Measurements from ENCODE around the gene OVOL2. TPM values are rescaled to one million over a fixed set of nuclear protein-coding genes. Genes with fewer than 3 reads are reported as not detected.

Gene OVOL2
- total RNA-seq, 4 donors from 2014 or later = 0.30 to 2.4 TPM; not detected in 2

- Histone ChIP-seq H3K27ac (no peak overlapping the region), H3K4me1 (no peaks in the 10 kb centered on the region), H3K9me3 (no peaks in the 10 kb centered on the region), H3K4me3 (no peak overlapping the region), H3K36me3 (no peaks in the 10 kb centered on the region), H3K27me3 (no peaks in the 10 kb centered on the region)
- no peak for DNase-seq
- intact Hi-C loops (cut with DNase I; ENCODE audit: low total_unique reads) = no loop called here
- TF ChIP-seq, protein P1, sequence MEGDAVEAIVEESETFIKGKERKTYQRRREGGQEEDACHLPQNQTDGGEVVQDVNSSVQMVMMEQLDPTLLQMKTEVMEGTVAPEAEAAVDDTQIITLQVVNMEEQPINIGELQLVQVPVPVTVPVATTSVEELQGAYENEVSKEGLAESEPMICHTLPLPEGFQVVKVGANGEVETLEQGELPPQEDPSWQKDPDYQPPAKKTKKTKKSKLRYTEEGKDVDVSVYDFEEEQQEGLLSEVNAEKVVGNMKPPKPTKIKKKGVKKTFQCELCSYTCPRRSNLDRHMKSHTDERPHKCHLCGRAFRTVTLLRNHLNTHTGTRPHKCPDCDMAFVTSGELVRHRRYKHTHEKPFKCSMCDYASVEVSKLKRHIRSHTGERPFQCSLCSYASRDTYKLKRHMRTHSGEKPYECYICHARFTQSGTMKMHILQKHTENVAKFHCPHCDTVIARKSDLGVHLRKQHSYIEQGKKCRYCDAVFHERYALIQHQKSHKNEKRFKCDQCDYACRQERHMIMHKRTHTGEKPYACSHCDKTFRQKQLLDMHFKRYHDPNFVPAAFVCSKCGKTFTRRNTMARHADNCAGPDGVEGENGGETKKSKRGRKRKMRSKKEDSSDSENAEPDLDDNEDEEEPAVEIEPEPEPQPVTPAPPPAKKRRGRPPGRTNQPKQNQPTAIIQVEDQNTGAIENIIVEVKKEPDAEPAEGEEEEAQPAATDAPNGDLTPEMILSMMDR (IDR thresholded peaks at IDR 0.05) = no peak
- no peak for TF ChIP-seq POLR2A (IDR thresholded peaks at IDR 0.05)
These were observed 43.3 kb downstream of the OVOL2 start for GRCh38 chr20:18014411-18014810.

DNA sequence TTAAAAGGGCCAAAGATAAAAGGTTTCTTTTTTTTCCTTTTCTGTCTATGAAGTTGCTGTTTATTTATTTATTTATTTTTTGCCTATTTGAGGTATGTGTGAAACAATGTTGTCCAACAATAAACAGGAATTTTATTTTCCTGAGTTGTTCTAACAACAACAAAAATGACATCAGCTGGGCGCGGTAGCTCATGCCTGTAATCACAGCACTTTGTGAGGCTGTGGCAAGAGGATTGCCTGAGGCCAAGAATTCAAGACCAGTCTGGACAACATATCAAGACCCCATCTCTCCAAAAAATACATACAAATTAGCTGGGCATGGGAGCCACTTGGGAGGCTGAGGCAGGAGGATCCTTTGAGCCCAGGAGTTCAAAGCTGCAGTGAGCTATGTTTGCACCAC is 44.8 kb downstream of the OVOL2 start:
- Histone ChIP-seq H3K4me1 (no peaks in the 10 kb centered on the region), H3K27me3 (no peaks in the 10 kb centered on the region), H3K36me3 (no peaks in the 10 kb centered on the region), H3K9me3 (no peaks in the 10 kb centered on the region), H3K27ac (no peak overlapping the region), H3K4me3 (no peak overlapping the region)
- TF ChIP-seq POLR2A (IDR thresholded peaks at IDR 0.05) = no peak
- TF ChIP-seq, protein P1 (IDR thresholded peaks at IDR 0.05) = no peak
- DNase-seq = no peak
- intact Hi-C loops (cut with DNase I; ENCODE audit: low total_unique reads) = no loop called here

GRCh38 chr20:18011951-18012645 is 45.6 kb downstream of the OVOL2 start:
- Histone ChIP-seq H3K4me3 (no peak overlapping the region), H3K4me1 (no peaks in the 10 kb centered on the region), H3K27me3 (no peaks in the 10 kb centered on the region), H3K9me3 (no peaks in the 10 kb centered on the region), H3K27ac (no peak overlapping the region), H3K36me3 (no peaks in the 10 kb centered on the region)
- intact Hi-C loops (cut with DNase I; ENCODE audit: low total_unique reads) = no loop called here
- TF ChIP-seq, protein P1 (IDR thresholded peaks at IDR 0.05) = no peak
- TF ChIP-seq POLR2A (IDR thresholded peaks at IDR 0.05) = no peak
- DNase-seq = no peak

GRCh38 chr20:18011482-18011881 is 46.2 kb downstream of the OVOL2 start:
- no peaks in the 10 kb centered on the region for H3K27me3 ChIP-seq
- H3K4me1 ChIP-seq = no peaks in the 10 kb centered on the region
- no peaks in the 10 kb centered on the region for H3K36me3 ChIP-seq
- no peak for DNase-seq
- H3K27ac ChIP-seq = no peak overlapping the region
- intact Hi-C loops (cut with DNase I; ENCODE audit: low total_unique reads) = no loop called here
- H3K9me3 ChIP-seq = no peaks in the 10 kb centered on the region
- H3K4me3 ChIP-seq = no peak overlapping the region
- TF ChIP-seq POLR2A (IDR thresholded peaks at IDR 0.05) = no peak
- TF ChIP-seq, protein P1 (IDR thresholded peaks at IDR 0.05) = no peak

DNA sequence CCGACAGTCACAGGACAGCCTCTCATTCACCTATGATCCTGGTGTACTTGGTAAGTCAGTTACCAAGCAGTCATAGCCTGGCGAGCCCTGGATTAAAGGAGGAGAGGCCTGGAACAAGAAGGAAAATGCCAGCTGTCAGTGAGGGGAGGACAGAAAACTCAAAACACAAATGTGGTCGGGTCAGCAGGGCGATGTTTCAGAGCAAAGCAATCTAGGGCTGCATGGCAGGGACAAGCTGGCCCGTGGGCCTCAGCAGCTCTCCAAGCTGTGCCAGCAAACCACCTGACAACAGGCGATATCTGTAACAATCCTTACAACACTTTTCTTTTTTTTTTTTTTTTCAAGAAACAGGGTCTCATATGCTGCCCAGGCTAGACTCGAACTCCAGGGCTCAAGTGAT is 48.6 kb downstream of the OVOL2 start:
- no peak overlapping the region for H3K27ac ChIP-seq
- TF ChIP-seq POLR2A (IDR thresholded peaks at IDR 0.05) = no peak
- TF ChIP-seq, protein P1 (IDR thresholded peaks at IDR 0.05) = no peak
- no peak for DNase-seq
- H3K9me3 ChIP-seq = no peaks in the 10 kb centered on the region
- H3K27me3 ChIP-seq = no peaks in the 10 kb centered on the region
- H3K4me1 ChIP-seq = no peaks in the 10 kb centered on the region
- H3K4me3 ChIP-seq = no peak overlapping the region
- H3K36me3 ChIP-seq = no peaks in the 10 kb centered on the region
- intact Hi-C loops (cut with DNase I; ENCODE audit: low total_unique reads) = no loop called here

Data from uterus (tissue), 4 donors.